A673 (cell line): ENCODE data around the gene MTREX.

Experiments
- CTCF ChIP-seq: fragments of 300-800, 200-600 bp; sonication (generic); conservative IDR thresholded peaks from 2 replicates; pipeline ENCODE4 v1.5.1; 2017; ENCODE audit warnings: low read depth, mild to moderate bottlenecking, antibody characterized with exemption, low read length, moderate library complexity, mixed read lengths
- EZH2 ChIP-seq: fragments of 200-600 bp; sonication (generic); IDR thresholded peaks from 2 replicates; pipeline ENCODE4 v1.6.1; 2017; ENCODE audit warnings: borderline replicate concordance, low read depth, mild to moderate bottlenecking, mixed read lengths, antibody characterized with exemption, low read length; ENCODE audit not compliant: poor library complexity, severe bottlenecking

- TF ChIP-seq CTCF (no peak), EZH2 (no peak)
Observed at GRCh38 chr5:55363856-55364255, 56.1 kb downstream of the MTREX start.
